GM19438 (cell line): ENCODE results near the gene ALAS1.
"Not testable (repeated sequence)": the region's sequence is repeated elsewhere in the genome, so short reads cannot be mapped to it uniquely, and the experiment has no call there.

Source experiments
- ATAC-seq: cut with Tn5 transposase; IDR thresholded peaks from one replicate; pipeline ENCODE4 v1.9.1; 2021; ENCODE audit warnings: low read depth; ENCODE audit not compliant: unreplicated experiment

The ALAS1 gene

DNA sequence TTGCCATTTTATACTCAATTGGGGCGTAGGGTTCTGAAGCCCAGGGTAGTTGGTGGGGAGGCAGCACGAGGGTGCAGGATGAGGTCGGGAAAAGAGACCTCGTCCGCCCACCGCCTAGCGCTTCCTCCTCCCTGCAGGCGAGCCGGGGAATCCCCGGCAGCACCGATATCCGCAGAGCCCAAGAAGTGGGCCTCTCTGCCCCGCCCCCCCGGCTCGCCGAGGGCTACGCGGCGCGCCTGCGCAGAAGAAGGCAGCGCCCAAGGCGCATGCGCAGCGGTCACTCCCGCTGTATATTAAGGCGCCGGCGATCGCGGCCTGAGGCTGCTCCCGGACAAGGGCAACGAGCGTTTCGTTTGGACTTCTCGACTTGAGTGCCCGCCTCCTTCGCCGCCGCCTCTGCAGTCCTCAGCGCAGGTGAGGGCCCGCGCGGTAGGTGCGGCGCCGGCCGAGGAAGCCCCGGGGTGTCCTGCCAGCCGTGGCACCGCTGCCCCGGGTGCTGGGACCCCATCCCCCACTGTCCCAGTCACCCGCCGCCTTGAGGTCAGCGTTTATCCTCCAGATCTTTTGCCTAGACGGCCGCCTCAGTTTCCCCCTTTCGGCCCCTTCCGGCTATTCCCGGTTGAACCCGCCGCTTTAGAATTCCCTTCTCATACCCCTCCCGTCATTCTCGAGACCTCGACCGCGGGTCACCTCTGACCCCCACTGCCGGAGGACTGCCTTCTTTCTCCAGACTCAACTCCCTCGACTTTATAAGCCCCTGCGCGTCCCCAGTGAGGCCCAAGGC is at the start of gene ALAS1:
Gene ALAS1 (plus strand): TSS at position 319 of the 784 bp plus-strand sequence. CDS start 1,082 bp downstream, outside the sequence.
- peak; percentile 87 for ATAC-seq

DNA sequence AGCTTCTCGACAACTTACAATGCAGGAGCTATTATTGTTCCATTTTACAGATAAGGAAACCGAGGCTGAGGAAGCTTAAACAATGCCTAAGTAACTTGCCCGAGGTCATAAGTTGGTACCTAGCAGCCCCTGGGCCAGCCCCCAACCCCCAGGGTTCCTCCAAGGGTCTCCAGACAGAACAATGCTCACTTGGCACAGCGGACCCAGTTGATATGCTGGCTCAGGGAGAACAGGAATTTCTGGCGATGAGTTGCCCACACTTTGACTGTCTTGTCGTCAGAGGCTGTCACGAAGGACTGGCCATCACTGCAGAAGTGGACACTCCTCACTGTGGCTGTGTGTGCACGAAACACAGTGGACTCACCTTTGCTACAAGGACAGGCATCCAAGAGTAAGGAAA is 48.9 kb upstream of the ALAS1 start:
- no peak for ATAC-seq

GRCh38 chr3:52149726-52150125 is 48.2 kb upstream of the ALAS1 start:
- ATAC-seq, result no peak

DNA sequence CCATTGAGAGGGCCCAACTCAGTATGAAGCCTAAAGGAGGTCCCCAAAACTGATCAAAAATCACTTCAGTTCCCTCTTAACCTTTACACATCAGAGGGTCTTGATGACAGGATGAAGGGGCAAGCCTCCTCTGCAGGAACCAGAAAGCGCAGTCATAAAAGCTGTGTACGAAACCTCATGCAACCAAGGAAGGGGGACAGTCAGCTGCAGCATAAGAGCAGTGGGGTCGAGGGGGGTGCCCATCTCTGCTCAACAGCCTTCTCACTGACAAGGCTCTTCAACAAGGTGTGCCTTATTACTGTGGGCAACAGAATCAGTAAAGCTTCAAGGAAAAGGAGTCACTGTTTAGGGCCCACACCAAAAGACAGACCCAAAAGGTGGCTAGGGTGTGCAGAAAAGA is 47.6 kb upstream of the ALAS1 start:
- ATAC-seq, result no peak

GRCh38 chr3:52150860-52151259 is 47.1 kb upstream of the ALAS1 start:
- ATAC-seq, result no peak

DNA sequence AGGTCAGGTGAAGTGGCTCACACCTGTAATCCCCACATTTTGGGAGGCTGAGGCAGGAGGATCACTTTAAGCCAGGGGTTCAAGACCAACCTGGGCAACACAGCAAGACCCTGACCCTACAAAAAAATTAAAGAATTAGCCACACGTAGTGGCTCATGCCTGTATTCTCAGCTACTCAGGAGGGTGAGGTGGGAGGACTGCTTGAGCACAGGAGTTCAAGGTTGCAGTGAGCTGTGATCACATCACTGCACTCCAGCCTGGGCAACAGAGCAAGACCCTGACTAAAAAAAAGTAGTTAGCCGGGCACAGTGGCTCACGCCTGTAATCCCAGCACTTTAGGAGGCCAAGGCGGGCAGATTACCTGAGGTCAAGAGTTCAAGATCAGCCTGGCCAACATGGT is 46.0 kb upstream of the ALAS1 start:
- ATAC-seq, result not testable (repeated sequence)

DNA sequence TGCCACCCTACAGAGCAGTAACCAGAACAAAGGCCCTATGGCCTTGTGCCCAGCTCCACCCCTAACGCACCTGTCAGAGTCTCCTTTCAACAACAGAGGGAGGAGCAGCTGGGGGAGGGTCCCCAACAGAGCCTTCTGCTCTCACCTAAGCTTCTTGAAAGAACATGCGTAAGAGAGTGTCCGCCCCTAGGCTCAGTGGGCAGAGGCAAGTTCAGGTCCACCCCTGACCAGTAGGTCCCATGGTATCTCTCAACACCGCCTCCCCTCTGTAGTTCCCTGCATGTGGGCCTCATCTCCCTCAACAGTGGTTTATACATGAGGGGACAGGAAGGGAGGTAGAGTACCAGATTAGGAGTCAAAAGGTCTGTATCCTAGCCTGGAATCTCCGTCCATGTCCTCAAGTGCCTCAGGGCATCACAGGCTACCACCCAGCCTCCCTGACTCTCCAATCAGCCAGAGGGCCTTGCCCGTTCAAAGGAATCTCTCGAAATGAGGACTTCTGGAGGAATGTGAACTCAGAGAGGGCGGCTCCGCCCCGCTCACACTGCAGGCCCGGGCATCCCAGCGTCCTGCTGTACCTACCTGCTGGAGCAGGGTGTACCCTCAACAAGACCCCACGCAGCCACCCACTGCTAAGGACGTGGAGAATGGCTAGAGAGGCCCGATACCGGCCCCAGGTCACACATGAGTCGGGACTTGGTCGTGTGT is 44.4 kb upstream of the ALAS1 start:
- no peak for ATAC-seq

GRCh38 chr3:52154135-52155094 is 43.5 kb upstream of the ALAS1 start, which contains the start of gene POC1A:
Gene POC1A (minus strand): TSS chr3:52154423. CDS start chr3:52154372, 51 bp downstream.
- ATAC-seq, result peak; percentile 90

GRCh38 chr3:52155912-52156311 is 42.0 kb upstream of the ALAS1 start:
- ATAC-seq, result no peak

DNA sequence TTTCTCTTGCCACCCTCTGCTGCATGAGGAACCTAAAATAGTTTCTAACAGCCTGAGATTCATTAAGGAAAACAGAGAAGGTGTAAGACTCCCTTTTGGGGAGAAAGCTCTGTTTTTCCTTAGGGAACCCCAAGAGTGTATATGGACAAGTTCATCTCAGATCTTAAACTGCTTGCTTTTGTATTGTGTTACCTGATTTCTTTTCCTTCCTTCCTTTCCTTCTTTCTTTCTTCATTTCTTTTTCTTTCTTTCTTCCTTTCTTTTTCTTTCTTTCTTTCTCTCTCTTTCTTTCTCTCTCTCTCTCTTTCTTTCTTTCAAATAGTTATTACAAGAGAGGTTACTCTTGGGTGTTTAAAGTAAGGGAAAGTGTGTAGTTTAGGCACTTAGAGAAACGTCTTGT is 38.5 kb upstream of the ALAS1 start:
- ATAC-seq, result no peak

DNA sequence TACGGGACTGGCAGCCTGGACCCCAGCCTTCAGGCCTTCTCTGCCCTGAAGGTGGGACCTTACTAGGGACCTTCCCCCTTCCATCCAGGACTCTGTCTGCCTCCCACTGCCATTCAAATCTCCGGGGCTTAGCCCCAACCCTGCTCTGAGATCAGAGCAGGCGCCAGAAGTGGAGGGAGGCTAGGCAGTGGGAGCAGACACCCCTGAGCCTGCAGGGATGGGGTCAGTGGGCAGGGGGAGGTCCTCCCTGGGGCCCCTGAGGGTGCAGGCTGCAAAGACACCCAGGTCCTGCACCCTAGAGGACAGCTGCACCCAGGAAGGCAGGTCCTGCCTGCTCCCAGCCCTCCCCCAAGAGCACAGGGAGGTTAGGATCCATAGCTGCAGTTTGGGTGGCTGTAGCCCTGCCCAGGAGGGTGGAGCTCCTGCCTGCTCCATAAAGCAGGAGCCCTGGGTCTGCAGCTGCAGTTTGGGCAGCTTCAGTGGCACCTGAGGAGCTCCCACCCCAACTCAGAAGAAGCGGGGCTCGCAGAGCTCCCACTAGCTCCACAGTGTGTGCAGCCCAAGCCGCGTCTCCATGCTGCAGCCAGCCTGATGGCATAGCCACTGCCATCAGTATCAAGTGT is 35.6 kb upstream of the ALAS1 start:
- ATAC-seq, result no peak

DNA sequence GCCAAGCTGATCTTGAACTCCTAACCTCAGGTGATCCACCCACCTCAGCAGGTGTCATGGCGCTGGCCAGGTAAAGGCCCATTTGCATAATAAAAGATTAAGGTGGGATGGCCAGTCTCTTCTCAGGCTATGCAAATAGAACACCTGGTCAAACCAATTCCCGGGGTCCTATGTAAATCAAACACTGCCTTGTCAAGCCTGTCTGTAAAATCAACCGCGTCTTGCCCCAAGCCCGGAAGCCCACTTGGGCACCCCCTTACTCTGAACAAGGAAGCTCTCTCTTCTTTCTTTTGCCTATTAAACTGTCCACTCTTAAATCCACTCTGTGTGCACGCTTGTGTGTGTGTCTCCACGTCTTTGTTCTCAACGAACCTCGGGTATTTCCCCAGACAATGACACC is 30.7 kb upstream of the ALAS1 start:
- no peak for ATAC-seq

DNA sequence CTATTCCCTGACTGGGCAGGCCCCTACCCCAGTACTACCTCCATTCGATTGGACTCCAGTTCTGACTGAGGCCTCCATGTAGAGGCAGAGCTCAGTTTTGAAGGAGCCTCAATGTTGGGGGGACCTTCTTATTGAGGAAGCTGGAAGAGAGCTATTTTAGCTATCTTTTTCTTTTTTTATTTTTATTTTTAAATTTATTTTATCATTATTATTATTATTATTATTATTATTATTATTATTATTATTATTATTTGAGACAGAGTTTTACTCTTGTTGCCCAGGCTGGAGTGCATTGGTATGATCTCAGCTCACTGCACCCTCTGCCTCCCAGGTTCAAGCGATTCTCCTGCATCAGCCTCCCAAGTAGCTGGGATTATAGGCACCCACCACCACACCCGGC is 27.7 kb upstream of the ALAS1 start:
- not testable (repeated sequence) for ATAC-seq

- no peak for ATAC-seq
Observed at GRCh38 chr3:52171514-52172261, 26.3 kb upstream of the ALAS1 start.

- ATAC-seq, result no peak
Observed at GRCh38 chr3:52172262-52172757, 25.6 kb upstream of the ALAS1 start.

- no peak for ATAC-seq
Observed at GRCh38 chr3:52173101-52173500, 24.9 kb upstream of the ALAS1 start.

GRCh38 chr3:52174896-52175295 is 23.1 kb upstream of the ALAS1 start:
- no peak for ATAC-seq

- no peak for ATAC-seq
Observed at GRCh38 chr3:52175416-52176179, 22.4 kb upstream of the ALAS1 start.
